Adipocyte (in vitro differentiated cells): ENCODE data around the gene PDGFB.

ENCODE experiments used
- DNase-seq: peaks from one replicate; pipeline ENCODE4 v3.0.0-alpha.2; 2015; ENCODE audit warnings: low read depth
- H3K27me3 ChIP-seq: replicated peaks from 2 replicates; pipeline ENCODE4 v1.7.0; 2013; ENCODE audit warnings: mild to moderate bottlenecking, low read length, moderate library complexity; ENCODE audit not compliant: control insufficient read depth, insufficient read depth
- H3K36me3 ChIP-seq: 2 replicates; pipeline ENCODE4 v1.7.0; 2013; ENCODE audit warnings: low read length, mild to moderate bottlenecking, moderate library complexity; ENCODE audit not compliant: control insufficient read depth, insufficient read depth, severe bottlenecking
- H3K4me1 ChIP-seq: 2 replicates; pipeline ENCODE4 v1.7.0; 2013; ENCODE audit warnings: mild to moderate bottlenecking, low read length, moderate library complexity; ENCODE audit not compliant: control insufficient read depth, insufficient read depth
- H3K4me3 ChIP-seq: 2 replicates; pipeline ENCODE4 v1.7.0; 2013; ENCODE audit warnings: mild to moderate bottlenecking, low read length, moderate library complexity
- H3K9ac ChIP-seq: 2 replicates; pipeline ENCODE4 v1.7.0; 2013; ENCODE audit warnings: mild to moderate bottlenecking, low read length, moderate library complexity
- H3K9me3 ChIP-seq: 2 replicates; pipeline ENCODE4 v1.7.0; 2013; ENCODE audit warnings: mild to moderate bottlenecking, low read length, moderate library complexity; ENCODE audit not compliant: control insufficient read depth

PDGFB gene

DNA sequence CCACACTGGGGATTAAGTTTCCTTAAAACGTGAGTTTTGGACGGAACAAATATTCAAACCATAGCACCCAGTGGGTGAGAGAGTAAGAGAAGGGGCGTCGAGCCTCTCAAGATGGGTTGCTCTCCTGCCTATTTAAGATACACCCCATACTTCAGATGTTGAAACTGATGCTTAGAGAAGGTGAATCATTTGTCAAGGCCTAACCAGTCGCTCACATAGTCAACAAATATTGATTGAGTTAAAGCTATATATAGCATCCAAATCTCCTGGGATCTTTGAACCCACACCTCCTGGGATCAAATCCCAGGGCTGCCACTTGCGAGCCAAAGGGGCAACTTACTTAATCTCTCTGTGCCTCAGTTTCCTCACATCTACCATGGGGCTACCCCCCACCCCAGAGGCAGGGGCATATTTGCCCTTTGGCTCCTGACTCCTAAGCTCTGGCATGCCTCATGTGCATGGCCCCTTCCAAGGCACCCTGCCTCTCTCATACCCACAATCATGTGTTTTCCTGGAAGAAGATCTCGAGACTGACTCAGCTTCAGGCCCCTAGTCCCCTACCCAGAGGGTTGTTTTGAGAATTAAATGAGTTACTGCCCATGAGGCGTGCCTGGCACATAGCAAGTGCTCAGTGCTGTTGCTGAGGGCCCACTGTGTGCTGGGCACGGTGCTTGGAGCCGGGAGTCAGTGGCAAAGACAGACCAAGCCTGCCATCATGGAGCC, 19.0 kb upstream of the PDGFB start:
- Histone ChIP-seq H3K4me1 (peaks cover 19% of the 10 kb centered on the region), H3K4me3 (no peak overlapping the region), H3K36me3 (no peaks in the 10 kb centered on the region), H3K9me3 (peaks cover 14% of the 10 kb centered on the region), H3K9ac (no peak overlapping the region), H3K27me3 (no peaks in the 10 kb centered on the region)
- DNase-seq: no peak

- no peak for DNase-seq
- H3K4me3 ChIP-seq: no peak overlapping the region
- H3K36me3 ChIP-seq: no peaks in the 10 kb centered on the region
- no peaks in the 10 kb centered on the region for H3K27me3 ChIP-seq
- peaks cover 14% of the 10 kb centered on the region for H3K9me3 ChIP-seq
- H3K4me1 ChIP-seq: peaks cover 8% of the 10 kb centered on the region
- H3K9ac ChIP-seq: no peak overlapping the region
Observed at GRCh38 chr22:39259666-39260065, 14.9 kb upstream of the PDGFB start.

DNA sequence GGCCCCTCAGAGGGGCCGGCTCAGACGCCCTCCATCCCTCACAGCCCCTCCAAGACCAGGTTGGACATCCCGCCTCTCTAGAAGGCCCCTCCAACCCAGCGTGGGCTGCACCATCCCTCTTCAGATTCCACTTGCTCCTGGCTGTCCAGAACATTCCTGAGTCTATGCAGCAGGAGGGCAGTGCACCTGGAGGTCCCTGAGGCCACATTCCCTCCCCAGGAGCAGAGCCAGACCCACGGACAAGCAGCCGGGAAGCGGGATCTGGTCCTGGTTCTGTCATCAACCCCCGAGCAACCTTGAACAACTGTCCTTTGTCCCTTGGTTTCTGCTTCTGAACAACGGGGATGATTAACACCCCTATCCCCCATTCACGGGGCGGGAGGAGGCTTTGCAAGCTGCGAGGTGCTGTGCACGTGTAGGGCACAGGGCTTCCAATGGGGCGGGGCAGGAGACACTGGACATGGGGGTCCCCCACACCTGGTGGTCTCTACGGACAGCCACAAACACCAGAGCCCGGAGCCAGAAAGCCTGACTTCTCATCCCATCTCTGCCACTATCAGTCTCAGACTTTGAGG, 13.2 kb upstream of the PDGFB start:
- no peak for DNase-seq
- H3K9ac ChIP-seq: no peak overlapping the region

GRCh38 chr22:39256979-39257378, 12.2 kb upstream of the PDGFB start:
- Histone ChIP-seq H3K9ac (no peak overlapping the region), H3K9me3 (peaks cover 12% of the 10 kb centered on the region), H3K4me1 (peaks cover 26% of the 10 kb centered on the region), H3K36me3 (no peaks in the 10 kb centered on the region), H3K4me3 (no peak overlapping the region), H3K27me3 (no peaks in the 10 kb centered on the region)
- no peak for DNase-seq

More for the DNA sequence above, 13.2 kb upstream of the PDGFB start:
- Histone ChIP-seq H3K9me3 (peaks cover 14% of the 10 kb centered on the region), H3K27me3 (no peaks in the 10 kb centered on the region), H3K4me1 (peaks cover 23% of the 10 kb centered on the region), H3K36me3 (no peaks in the 10 kb centered on the region), H3K4me3 (no peak overlapping the region)

DNA sequence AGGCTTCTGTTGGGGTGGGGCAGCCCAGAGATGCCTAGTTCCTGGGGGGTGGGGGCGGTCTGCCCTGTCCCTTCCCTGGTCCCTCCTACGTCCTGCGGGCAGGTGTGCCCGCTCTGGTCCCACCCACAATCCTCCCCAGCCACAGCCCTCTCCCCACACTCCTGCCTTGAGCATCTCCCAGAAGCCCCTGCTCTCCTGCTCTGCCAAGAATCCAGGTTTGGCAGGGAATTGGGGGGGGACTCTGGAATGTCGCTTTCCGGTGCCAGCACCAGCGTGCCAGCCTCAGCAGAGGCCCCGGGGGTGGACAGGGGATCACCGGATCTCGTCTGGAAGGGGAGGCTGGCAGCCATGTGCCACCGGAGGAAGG, 11.4 kb upstream of the PDGFB start:
- Histone ChIP-seq H3K9ac (no peak overlapping the region), H3K36me3 (no peaks in the 10 kb centered on the region), H3K4me3 (no peak overlapping the region), H3K4me1 (peaks cover 26% of the 10 kb centered on the region), H3K27me3 (peaks cover 3% of the 10 kb centered on the region), H3K9me3 (peaks cover 3% of the 10 kb centered on the region)
- DNase-seq: no peak

- Histone ChIP-seq H3K4me3 (no peak overlapping the region), H3K9ac (no peak overlapping the region), H3K4me1 (peaks cover 26% of the 10 kb centered on the region), H3K27me3 (peaks cover 3% of the 10 kb centered on the region), H3K36me3 (no peaks in the 10 kb centered on the region), H3K9me3 (no peaks in the 10 kb centered on the region)
- DNase-seq: no peak
Observed at GRCh38 chr22:39255449-39256185, 10.8 kb upstream of the PDGFB start.

DNA sequence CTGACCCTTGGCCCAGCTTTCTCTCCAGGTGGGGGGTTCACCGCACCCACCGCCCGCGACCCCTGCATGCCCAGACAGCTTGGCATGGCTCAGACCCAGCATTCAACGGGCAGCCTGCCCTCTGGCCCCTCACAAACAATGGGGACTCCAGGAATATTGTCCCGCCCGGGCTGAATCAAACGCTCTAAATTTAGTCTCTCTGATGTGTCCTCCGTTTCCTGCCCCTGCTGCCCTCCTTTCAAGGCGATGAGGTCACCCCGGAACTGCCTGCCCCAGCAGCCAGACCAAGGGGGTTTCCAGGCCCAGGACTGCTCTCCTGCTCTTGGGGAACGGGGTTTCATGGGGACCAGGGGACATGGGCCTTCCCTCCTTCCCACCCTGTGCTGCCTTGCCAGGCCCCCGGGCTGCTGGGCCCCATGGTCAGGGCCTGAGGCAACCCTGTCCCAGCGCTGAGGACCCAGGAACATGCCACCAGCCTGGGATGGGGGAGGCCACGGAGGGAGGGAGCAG, 10.1 kb upstream of the PDGFB start:
- no peak overlapping the region for H3K4me3 ChIP-seq
- peaks cover 26% of the 10 kb centered on the region for H3K4me1 ChIP-seq
- peak overlapping the region; percentile 27 for H3K9ac ChIP-seq
- no peaks in the 10 kb centered on the region for H3K9me3 ChIP-seq
- peaks cover 10% of the 10 kb centered on the region for H3K27me3 ChIP-seq
- peak; percentile 53 for DNase-seq
- no peaks in the 10 kb centered on the region for H3K36me3 ChIP-seq

GRCh38 chr22:39254122-39254521, 9.3 kb upstream of the PDGFB start:
- Histone ChIP-seq H3K36me3 (no peaks in the 10 kb centered on the region), H3K9me3 (no peaks in the 10 kb centered on the region), H3K27me3 (peaks cover 11% of the 10 kb centered on the region), H3K4me1 (peaks cover 26% of the 10 kb centered on the region), H3K4me3 (no peak overlapping the region), H3K9ac (peak overlapping the region; percentile 54)
- no peak for DNase-seq

GRCh38 chr22:39253435-39254070, 8.8 kb upstream of the PDGFB start:
- Histone ChIP-seq H3K9me3 (no peaks in the 10 kb centered on the region), H3K27me3 (peaks cover 14% of the 10 kb centered on the region)
- DNase-seq: peak; percentile 72

DNA sequence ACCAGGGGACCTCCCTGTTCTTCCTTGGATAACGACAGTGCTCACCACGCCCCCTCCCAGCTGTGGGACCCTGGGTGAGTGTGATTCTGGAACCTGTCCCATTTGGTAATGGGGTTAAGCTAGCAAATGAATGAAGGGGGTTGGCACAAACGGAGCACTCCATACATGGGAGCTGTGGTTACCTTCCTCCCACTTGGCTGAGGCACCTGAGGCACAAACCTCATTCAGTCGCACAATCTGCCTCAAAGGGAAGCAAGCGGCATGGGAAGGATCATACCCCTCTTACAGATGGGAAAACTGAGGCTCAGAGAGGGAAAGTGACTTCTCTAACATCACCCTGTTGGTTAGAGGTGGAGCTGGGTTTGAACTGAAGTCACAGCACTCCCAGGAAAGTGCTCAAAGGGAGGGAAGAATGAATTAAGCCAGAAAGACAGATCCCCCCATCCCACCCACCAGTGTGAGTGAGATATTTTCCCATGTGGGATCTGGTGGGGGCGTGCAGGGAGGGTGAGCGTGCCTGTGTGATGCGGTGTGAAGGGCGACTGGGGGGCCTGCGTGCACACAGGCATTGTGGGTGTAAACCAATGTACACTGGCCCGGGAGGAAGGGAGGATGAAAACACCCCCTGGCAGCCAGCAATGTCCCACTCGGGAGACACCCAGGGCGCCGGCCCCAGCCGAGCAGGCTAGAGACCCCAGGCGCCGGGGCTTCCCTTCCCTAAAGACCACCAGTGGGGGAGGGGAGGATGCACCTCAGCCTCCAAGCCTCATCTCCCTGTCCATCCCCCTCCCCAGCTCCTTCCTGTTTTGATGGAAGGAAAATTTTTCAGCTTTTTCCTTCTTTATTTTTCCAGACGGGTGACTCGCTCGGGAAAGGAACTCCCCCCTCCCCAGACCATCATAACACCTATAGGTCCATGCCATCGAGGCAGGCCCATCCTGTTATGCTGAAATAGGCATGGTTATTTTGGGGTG, 8.0 kb upstream of the PDGFB start:
- Histone ChIP-seq H3K27me3 (peaks cover 17% of the 10 kb centered on the region), H3K36me3 (no peaks in the 10 kb centered on the region), H3K9ac (no peak overlapping the region), H3K9me3 (no peaks in the 10 kb centered on the region), H3K4me1 (peaks cover 26% of the 10 kb centered on the region), H3K4me3 (no peak overlapping the region)
- DNase-seq: no peak

More at GRCh38 chr22:39253435-39254070, 8.8 kb upstream of the PDGFB start:
- Histone ChIP-seq H3K9ac (peak overlapping the region; percentile 54), H3K36me3 (no peaks in the 10 kb centered on the region), H3K4me1 (peaks cover 26% of the 10 kb centered on the region), H3K4me3 (no peak overlapping the region)
